ENCODE results near the gene PTPN18.
"Not testable (repeated sequence)": the region's sequence is repeated elsewhere in the genome, so short reads cannot be mapped to it uniquely, and the experiment has no call there.

The PTPN18 gene, protein sequence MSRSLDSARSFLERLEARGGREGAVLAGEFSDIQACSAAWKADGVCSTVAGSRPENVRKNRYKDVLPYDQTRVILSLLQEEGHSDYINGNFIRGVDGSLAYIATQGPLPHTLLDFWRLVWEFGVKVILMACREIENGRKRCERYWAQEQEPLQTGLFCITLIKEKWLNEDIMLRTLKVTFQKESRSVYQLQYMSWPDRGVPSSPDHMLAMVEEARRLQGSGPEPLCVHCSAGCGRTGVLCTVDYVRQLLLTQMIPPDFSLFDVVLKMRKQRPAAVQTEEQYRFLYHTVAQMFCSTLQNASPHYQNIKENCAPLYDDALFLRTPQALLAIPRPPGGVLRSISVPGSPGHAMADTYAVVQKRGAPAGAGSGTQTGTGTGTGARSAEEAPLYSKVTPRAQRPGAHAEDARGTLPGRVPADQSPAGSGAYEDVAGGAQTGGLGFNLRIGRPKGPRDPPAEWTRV

DNA sequence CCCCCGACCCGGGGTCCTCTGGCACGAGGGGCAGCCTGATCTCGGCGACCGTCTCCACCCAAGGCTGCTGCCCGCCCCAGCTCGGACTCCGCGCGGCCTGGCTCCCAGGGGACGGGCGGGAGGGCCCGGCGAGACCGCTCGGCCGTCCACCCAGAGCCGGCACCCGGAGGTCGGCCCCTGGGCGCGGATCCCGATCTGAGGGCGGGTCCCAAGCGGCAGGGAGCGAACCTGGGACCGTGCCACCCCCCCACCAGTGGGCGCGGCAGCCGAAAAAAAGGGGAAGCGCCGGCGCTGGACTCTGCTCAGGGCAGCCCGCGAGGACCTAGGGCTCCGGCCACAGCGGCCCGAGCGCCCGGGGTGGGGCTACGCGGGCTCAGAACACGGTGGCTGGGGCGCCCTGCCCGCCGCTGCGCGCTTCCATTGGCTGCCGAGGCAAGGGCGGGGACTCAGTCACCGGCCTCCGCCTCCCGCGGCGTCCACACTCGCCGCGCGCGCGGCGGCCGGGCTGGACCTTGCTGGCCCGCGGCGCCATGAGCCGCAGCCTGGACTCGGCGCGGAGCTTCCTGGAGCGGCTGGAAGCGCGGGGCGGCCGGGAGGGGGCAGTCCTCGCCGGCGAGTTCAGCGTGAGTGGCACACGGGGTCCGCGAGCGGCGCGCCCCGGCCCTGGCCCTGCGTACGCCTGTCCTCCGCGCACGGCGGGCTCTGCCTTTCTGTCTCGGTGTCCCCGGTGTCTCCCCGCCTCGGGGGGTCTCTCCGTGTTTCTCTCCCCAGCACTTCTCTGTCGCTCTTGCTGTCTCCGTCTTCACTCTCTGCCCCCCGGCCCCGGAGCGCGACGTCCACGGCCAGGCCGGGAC, at the start of gene PTPN18:
PTPN18 (plus strand) TSS at position 479 of the 854 bp plus-strand sequence; CDS start at position 531, 52 bp downstream.
- peak; percentile 94 to 96 for ATAC-seq

DNA sequence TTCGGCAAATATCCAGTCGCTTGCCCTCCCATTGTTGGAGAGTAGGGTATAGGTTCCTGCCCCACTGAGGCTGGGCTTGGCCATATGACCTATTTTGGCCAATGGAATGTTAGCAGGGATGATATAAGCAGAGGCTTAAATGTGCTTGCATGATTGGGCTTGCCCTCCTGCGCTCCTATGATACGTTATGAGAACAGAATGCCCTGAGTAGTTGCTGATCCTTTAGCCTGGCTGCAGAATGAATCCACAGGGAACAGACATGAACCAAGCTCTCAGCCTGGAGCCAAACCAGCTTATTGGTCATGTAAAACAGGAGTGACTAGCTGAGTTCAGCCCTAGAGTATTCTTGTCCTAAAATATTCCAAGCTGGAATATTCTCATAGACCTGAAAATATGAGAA, 48.0 kb upstream of the PTPN18 start:
- ATAC-seq = no peak

DNA sequence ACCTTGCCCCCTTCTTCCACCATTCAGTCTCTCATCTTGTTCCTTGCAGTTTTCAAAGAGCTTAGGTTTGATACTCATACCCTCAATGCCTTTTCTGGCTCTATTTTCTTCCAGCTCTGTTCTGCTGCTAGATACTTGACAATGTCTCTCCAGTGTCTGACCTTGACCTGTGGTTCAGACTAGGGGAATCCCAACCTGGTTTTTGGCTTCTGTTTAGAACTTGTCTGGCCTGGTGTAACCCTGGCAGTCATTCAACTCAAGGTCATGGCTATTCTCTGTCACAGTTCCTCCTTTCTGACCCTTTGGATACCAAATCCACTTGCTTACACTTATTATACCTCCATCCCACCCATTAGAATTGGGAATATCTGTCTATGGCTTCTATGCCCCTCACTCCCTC, 45.0 kb upstream of the PTPN18 start:
- ATAC-seq = no peak

DNA sequence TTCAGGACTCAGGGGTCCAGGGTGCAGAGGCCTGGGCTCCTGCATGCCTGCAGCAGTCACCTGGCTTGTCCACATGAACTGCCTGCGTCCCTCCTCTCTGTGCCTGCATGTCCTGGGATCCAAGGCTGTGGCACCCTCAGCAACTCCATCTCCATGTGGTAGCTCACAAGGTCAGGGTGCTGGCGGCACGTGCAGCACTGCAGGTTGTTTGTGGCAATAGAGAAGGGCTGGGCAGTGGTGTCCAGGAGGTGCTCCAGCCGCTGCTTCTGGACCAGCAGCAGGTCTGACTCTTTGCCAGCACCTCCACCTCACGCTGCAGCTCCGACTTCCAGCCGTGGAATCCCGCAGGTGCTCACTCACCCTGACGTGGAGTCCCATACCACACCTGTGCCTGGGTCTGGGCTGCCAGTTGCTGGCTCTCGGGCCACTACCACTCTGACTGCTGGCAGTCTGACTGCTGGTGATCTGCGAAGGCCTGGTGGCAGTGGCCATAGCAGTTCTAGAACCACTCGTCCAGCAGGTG, 42.0 kb upstream of the PTPN18 start:
- ATAC-seq = no peak

DNA sequence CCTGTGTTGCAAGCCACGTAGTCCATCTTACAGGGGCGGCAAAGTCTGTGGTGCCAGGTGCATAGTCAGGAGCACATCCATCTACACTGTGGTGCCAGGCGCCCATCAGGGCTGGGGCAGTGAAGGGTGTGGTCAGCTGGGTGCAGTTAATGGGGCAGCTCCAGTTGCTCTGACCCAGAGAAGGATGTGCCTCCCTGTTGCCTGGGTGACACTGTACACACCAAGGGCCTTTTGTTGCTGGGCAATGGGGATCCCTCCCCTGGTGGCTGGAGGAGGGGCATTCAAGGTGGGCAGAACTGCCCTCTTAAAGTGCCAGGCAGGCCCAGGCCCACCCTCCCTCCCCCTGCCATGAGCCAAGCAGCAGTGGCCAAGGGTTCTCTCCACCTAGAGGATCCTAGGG, 41.5 kb upstream of the PTPN18 start:
- no peak for ATAC-seq

DNA sequence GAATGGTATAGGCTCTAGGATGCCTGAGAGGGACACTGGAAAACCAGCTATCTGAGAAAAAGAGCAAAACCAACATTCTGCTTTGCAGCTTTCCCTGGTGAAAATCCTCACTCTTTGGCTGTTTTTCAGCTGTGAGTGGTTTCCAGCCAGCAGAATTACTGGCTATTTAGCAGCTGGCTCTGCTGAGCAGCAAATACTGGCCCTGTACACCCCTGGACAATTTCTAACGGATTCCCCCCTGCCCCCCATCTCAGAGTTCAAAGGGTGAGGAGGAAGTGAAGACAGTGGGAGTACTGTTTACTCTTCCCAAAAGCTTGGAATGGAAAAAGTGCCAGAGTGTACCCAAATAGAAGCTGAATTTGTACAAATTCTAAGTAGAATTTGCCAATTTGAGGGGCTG, 39.3 kb upstream of the PTPN18 start:
- ATAC-seq = no peak

DNA sequence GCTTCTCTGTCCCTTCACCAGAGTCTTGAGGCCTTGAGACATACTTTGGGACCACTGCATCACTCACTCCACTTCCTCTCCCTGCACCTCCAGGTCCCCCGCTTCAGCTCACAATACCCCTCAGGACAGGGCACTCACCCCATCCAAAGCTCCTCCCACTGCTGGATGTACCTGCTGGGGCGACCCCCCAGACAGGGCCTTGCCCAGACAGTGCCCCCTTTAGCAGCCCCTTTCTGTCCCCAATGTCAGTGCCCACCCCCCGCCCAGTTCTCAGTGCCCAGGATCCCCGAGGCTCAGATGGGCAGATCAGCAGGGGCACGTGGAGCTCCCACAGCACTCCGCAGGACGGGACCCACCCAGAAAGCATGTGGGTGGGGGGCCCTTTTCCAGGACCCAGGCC, 37.0 kb upstream of the PTPN18 start:
- ATAC-seq = no peak

DNA sequence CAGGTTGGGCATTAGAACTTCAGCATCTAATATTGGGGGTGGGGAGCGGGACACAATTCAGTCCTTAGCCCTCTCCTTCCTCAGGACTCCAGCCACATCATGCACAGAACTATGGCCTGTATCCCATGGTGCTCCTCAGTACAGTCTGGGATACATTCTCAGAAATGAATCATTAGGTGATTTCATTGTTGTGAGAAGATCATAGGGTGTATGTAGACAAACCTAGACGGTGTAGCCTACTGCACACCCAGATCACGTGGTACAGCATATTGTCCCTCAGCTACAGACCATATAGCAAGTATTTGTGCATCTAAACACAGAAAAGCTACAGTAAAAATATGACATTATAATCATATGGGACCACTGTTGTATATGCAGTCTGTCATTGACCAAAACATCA, 36.3 kb upstream of the PTPN18 start:
- no peak for ATAC-seq

DNA sequence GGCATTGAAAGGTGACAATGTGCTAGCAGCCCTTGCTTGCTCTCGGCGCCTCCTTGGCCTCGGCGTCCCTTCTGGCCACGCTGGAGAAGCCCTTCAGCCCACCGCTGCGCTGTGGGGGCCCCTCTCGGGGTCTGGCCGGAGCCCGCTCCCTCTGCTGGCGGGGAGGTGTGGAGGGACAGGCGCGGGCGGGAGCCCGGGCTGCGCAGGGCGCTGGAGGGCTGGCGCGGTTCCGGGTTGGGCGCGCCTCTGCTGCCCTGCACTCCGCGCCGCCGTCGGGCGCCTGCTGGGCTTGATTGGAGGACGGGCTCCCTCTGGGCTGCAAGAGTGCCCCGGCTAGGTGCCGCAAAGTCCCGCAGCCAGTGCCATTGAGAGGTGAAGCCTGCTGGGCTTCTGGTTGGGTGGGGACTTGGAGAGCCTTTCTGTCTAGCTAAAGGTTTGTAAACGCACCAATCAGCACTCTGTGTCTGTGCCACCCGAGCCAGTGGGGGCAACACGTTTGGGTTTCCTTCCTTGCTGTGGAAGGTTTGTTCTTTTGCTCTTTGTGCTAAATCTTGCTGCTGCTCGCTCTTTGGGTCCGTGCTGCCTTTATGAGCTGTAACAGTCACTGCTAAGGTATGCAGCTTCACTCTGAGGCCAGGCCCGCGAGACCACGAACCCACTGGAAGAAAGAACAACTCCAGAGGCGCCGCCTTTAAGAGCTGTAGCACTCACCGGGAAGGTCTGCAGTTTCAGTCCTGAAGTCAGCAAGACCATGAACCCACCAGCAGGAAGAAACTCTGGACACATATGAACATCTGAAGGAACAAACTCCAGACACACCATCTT, 27.9 kb upstream of the PTPN18 start:
- no peak for ATAC-seq

DNA sequence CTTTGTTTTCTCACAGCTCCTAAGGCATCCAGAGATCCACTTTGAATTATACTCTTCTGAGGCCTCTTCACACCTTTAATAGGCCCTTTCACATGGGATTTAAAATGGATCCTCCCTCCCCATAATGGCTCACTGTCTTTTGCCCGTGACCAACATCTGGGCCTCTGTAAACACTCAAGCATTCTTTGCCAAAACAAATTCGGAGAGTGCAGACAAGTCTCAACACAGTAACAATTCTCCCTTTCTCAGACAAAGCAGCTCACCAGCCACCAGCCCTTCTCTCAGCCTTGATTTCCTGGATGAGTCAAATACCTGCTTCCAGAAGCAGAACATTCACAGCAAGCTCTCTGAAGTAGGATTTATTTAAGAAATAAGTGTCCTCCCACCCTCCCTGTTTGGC, 27.1 kb upstream of the PTPN18 start:
- no peak for ATAC-seq

DNA sequence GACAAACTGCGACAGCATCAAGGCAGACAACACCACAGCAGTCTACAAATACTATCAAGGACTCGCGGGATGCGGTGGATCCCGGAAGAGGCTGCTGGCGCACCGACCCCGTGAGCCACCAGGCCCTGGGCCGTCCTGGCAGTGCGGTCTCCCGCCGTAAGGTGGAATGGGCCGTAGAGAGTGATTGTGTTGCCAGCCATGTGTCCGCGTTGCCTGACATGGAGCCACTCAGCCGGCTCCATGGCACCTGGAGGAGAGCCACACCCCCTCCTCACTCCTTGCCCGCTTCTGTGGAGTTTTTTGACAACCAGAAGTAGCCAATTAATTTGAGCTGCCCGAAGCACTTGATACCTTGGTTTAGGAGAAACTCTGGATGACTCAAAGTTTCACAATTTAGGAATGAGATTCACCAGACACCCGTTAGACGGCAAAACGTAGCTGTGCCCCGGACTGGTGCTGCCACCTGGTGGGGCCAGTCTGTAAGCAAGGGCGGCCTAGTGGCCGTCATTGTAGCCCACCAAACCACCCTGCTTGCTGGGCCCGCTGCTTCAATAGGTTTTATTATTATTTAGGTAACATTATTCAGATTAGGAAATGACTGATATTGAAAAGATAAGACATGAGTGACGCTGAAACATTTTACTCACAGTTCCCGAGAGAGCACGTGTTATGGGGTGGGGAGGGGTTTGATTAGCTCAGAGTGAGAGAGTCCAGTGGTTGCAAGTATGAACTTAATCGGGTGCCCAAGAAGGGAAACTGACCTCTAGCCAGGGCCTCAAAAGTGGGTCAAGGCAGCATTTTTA, 23.4 kb upstream of the PTPN18 start:
- ATAC-seq = peak; percentile 83 to 85

DNA sequence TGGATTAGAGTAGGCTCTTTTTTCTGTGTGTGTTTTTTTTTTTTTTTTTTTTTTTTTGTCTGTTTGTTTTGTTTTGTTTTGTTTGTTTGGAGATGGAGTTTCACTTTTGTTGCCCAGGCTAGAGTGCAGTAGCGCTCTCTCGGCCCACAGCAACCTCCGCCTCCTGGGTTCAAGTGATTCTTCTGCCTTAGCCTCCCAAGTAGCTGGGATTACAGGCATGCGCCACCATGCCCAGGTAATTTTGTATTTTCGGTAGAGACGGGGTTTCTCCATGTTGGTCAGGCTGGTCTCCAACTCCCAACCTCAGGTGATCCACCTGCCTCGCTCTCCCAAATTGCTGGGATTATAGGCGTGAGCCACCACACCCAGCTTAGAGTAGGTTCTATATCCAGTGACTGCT, 22.6 kb upstream of the PTPN18 start:
- not testable (repeated sequence) for ATAC-seq

DNA sequence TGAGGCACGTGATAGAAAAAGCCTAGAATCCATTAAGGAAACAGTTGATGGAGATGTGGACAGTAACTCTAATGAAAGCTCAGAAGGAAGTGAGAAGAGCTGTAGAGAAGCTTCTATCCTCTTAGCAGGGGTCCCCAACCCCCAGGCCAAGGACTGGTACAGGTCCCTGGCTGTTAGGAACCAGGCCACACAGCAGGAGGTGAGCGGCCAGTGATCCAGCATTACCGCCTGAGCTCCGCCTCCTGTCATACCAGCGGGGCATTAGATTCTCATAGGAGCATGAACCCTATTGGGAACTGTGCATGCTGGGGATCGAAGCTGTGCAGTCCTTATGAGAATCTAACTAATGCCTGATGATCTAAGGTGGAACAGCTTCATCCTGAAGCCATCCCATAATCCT, 21.8 kb upstream of the PTPN18 start:
- no peak for ATAC-seq

DNA sequence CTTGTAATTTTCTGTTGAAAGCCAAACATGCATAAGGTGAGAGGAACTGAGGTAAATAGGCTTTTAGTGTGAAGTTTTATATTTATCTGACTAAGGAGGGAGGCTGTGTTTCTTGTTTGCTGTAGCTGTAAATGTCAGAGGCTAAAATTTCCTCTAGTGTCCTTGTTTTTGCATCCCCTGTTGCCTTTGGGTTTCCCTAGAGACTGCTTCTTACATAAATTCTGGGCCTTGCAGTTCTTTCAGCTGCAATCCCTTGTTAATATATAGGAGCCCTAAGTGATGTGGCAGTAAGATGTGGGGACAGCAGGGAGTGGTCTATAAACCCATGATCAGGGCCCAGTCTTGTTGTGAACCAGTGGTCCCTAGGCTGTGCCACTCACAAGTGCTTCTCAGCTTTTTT, 20.6 kb upstream of the PTPN18 start:
- ATAC-seq = no peak

DNA sequence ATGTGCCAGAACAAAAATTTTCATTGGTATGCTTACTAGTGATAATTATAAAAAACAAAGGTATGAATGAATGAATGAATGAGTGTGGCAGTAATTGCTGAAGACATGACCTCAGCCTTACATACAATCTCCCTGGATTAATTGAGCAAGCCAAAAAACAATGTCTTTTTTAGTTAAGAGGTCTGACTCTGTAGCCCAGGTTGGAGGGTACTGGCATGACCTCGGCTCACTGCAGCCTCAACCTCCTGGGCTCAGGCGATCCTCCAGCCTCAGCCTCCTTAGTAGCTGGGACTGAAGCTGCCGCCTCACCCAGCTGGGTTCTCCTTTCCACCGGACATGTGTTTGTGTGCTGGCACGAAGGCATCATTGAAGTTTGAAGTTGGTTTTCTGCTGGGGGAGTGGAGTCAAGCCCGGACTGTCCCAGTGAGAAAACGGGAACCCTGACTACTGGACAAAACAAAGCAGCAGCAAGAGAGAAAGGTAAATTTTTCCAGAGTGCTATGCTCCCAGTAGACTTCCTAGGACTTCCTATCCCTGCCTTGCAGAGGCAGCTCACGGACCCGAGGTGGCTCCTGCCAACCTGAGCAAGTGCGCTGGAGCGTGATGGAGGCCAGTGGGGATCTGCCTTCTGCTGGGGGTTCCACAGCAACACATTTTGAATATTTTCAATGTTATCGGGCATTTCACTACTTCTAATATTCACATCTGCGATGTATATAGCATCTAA, 19.5 kb upstream of the PTPN18 start:
- no peak for ATAC-seq

DNA sequence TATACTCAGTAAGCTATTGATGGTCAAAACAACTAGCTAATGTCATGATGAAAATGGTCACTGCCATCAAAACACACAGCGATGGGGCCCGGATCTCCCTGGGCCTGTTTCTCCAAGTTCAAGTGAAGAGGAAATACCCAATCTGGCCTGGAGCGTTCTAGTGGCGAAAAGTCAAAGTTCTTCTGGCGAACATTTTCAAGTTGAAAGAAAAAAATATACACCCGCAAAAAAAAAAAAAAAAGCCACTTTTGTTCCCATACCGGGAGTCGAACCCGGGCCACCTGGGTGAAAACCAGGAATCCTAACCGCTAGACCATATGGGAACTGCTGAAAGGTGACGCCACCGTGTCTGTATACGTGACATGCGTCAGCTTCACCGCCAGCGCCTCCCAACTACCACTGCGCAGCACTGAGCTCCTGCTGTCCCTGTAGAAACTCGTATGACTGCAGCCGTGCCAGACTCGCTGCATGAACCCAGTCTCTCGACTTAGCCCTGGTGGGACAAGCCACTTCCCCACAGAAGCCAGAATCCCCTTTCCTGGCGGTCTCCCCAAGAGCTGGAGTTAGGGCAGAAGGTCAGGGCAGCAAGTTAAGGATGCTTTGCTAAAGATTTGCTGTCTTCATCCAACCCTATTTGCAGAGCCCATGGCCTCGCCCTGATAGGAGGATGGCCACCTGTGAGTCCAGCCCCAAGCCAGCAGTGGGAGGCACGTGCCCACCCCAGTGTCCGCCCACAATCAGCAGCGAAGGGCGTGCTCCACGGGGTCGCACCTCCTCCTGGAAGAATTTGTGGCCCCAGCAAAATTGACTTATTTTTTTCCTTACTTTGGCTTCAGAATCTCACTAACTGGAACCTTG, 18.8 kb upstream of the PTPN18 start:
- no peak for ATAC-seq

DNA sequence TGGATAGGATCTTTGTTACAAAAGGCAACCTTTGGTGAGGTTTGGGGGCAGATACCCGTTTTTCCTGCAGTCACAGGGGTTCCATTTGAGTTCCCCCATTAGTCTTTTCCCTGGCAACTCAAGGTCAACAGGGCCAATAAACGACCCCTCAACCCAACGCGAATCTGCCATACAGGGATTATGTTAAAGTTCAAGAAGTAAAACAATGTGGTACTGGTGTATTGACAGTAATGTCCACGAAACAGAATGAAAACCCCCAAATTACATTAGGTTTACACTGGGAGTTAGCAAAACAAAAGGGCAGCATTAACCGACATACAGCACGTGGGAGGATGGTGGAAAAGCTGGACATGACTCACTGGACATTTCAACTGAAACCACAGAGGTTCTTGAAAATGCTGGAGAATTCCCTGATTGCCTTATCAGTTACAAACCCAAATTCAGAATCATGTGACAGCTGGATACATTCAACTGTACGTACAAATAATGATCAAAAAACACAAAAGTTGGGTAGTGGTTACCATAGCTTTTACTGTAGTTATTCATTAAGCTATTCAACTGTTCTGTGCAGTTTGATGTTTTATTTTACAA, 18.0 kb upstream of the PTPN18 start:
- ATAC-seq = no peak

DNA sequence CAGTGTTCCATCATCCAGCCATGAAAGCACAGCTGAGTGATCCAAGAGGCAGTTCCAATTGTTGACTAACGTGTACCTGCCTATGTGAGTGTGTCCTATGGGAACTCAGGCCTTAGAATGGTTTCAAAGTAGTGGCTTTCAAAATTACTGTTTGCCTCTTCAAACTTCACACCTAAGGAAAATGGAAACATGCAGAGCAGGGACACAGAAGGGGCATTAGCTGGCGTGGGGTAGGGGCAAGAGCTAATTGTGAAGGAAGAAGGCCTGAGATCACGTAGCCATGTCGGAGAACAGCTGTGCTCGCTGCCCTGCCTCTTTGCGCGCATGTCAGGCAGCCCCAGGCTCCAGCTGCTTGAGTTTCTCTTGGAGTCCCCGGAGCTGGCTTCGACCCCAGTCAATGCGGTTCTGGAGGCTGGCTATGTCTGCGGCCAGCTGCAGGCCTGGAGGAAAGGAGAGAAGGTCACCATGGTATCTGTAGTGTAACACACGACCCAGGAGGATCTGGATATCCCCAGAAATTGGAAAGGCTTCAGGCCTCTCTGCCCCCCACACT, 17.0 kb upstream of the PTPN18 start:
- no peak for ATAC-seq

All from activated CD4-positive, CD25-positive, alpha-beta regulatory T cell treated with anti-CD3 and anti-CD28 coated beads, Interleukin-2, amount 50 U/mL, for 24 hours (primary cell).